ENCODE data around the gene KIF24. TPM values are rescaled to one million over a fixed set of nuclear protein-coding genes. Genes with fewer than 3 reads are reported as not detected.

The KIF24 gene
- total and polyA plus RNA-seq, 2 of the 8 experiments (the other 6 are each of a cell fraction or from before 2014, with no cell fraction given) = 2.7 to 3.9 TPM

DNA sequence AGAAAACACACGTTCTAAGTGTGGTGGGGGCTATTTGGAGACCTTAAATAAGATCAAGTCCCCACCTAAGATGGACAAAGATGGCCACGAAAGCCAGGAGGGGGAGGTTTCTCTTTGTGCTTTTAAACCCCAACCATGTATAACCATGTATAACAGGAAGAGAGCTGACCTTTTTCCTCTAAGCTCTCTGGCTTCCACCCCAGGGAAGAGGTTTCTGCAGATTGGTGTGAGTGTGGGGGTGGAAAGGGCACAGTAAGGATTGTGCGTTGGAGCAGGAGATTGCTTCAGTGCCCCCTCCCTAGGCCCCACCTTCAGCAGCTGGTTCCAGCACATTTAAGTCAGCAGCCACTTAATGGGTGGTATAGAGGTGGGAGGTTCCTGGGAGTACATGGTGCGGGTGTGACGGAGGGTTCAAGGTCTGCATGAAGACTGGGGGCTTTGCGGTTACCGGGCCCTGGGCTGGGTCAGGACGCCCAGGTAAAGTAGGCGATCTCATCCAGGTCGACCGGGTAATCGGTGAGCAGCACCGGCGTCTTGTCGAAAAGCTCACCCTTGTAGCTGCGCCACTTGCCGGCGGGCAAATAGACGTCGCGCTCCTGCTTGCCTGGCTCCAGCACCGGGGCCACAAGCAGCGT lies 41.4 kb upstream of the KIF24 start:
- no peak overlapping the region for H2BK15ac ChIP-seq (ENCODE audit: low read length)
- DNase-seq (ENCODE audit: low read depth in 1 of 2, low spot score in 2 of 2) (no peak), FAIRE-seq (no peak)
- no peak overlapping the region for H2BK120ac ChIP-seq (replicated peaks; ENCODE audit: low read depth, low read length)
- ChIA-PET POLR2A (ENCODE audit: partially characterized antibody) (interaction anchor here (0.9 kb wide), 1 partner anchor 15 kb away, joined by 3 read pairs; no protein-coding TSS in a partner anchor), CTCF (ENCODE audit: partially characterized antibody) (interaction anchor here (12.2 to 19.4 kb wide), 2 partner anchors 33 to 116 kb away, joined by 99 to 350 read pairs; no protein-coding TSS in a partner anchor)
- no peak overlapping the region for H3K23ac ChIP-seq (ENCODE audit: insufficient read length)
- H3K79me1 ChIP-seq (ENCODE audit: low read depth, low read length) = no peaks in the 10 kb centered on the region; the same call in 1 of the 2 replicates
- H2BK5ac ChIP-seq (ENCODE audit: low read depth, low read length) = no peak overlapping the region
- peaks cover 0 to 4% of the 10 kb centered on the region in 2 experiments for H4K20me1 ChIP-seq (replicated peaks in 1 of 2; ENCODE audit: control insufficient read depth in 1 of 2, insufficient read depth in 2 of 2, low read length in 2 of 2)
- H2AK5ac ChIP-seq (ENCODE audit: low read depth, low read length) = no peak overlapping the region
- H2BK12ac ChIP-seq (ENCODE audit: low read depth, low read length) = no peak overlapping the region
- peak overlapping the region; percentile 35; the same call in 1 of the 2 replicates for H4K8ac ChIP-seq (ENCODE audit: extremely low read depth, insufficient read depth, low read length)
- H3K18ac ChIP-seq (ENCODE audit: extremely low read depth, low read length) = no peak overlapping the region
- H3K9me3 ChIP-seq (ENCODE audit: insufficient read depth in 2 of 2, low read depth in 1 of 2, low read length in 1 of 2) = peaks cover 0 to 6% of the 10 kb centered on the region in 2 experiments; a peak in 2 of 4 replicates
- peaks cover 0 to 3% (median under 1%) of the 10 kb centered on the region in 4 experiments; a peak in 4 of 7 replicates for H3K4me1 ChIP-seq (replicated peaks in 1 of 4; ENCODE audit: control insufficient read depth in 3 of 4, insufficient read depth in 4 of 4, low read length in 3 of 4)
- H2BK20ac ChIP-seq (ENCODE audit: low read length) = no peak overlapping the region
- H3K4me2 ChIP-seq (ENCODE audit: insufficient read depth in 1 of 2, low read depth in 2 of 2, low read length in 2 of 2) = no peak overlapping the region
- H4K5ac ChIP-seq (ENCODE audit: insufficient read length, low read depth, low read length) = no peak overlapping the region
- H2AFZ ChIP-seq (ENCODE audit: low read length) = no peak overlapping the region
- H3K79me2 ChIP-seq (ENCODE audit: control insufficient read depth in 1 of 2, insufficient read depth in 2 of 2, low read length in 2 of 2) = no peaks in the 10 kb centered on the region
- no peaks in the 10 kb centered on the region for H3K23me2 ChIP-seq (ENCODE audit: low read depth, low read length)
- no peak overlapping the region for H3K4me3 ChIP-seq (ENCODE audit: extremely low read depth in 1 of 4, insufficient read depth in 2 of 4, low read depth in 3 of 4, low read length in 4 of 4)
- H3K56ac ChIP-seq (replicated peaks; ENCODE audit: insufficient read length, low read depth, low read length) = no peak overlapping the region
- H3K36me3 ChIP-seq (ENCODE audit: control insufficient read depth in 2 of 4, insufficient read depth in 4 of 4, low read length in 3 of 4) = peaks cover 0 to 9% (median 0%) of the 10 kb centered on the region in 4 experiments; a peak in 1 of 8 replicates
- peaks cover 0 to under 1% (median 0%) of the 10 kb centered on the region in 4 experiments; a peak in 2 of 7 replicates for H3K27me3 ChIP-seq (replicated peaks in 1 of 4; ENCODE audit: control insufficient read depth in 3 of 4, extremely low read depth in 1 of 4, insufficient read depth in 3 of 4, low read length in 3 of 4)
- no peak overlapping the region for H4K91ac ChIP-seq (replicated peaks; ENCODE audit: insufficient read length, low read length)
- H3K27ac ChIP-seq (ENCODE audit: low read depth, low read length) = no peak overlapping the region
- WGBS, 2 experiments (ENCODE audit: extremely low coverage in 1 of 2, insufficient coverage in 1 of 2, insufficient read length in 1 of 2, insufficient replicate concordance in 2 of 2, low coverage in 1 of 2, low lambda C conversion rate in 2 of 2, missing lambda C conversion rate in 1 of 2) = 95% methylated on average over 23 of the region's 23 CpGs; no CpG with 5 or more reads in 1 of the 2 experiments
- no peak overlapping the region for H3K14ac ChIP-seq (ENCODE audit: insufficient read length)
- no peak overlapping the region for H3K4ac ChIP-seq (replicated peaks; ENCODE audit: insufficient read length, low read depth, low read length)
- no peak overlapping the region for H3K9ac ChIP-seq (replicated peaks in 1 of 4; ENCODE audit: extremely low read depth in 1 of 4, low read depth in 3 of 4, low read length in 3 of 4)
- no peak for TF ChIP-seq BACH1 (IDR thresholded peaks at IDR 0.05; ENCODE audit: low read length)
- no peak for TF ChIP-seq CBX8 (IDR thresholded peaks at IDR 0.05; ENCODE audit: borderline replicate concordance, low read depth, low read length)
- no peak for TF ChIP-seq EP300 (IDR thresholded peaks at IDR 0.05; ENCODE audit: borderline replicate concordance in 1 of 2, low read depth in 2 of 2, low read length in 2 of 2)
- TF ChIP-seq RXRA (IDR thresholded peaks at IDR 0.05; ENCODE audit: insufficient read depth, low read depth, low read length) = no peak
- no peak for TF ChIP-seq MAFK (IDR thresholded peaks at IDR 0.05; ENCODE audit: low read depth, low read length)
- TF ChIP-seq EGR1 (IDR thresholded peaks at IDR 0.05; ENCODE audit: borderline replicate concordance, low read depth, low read length) = no peak
- TF ChIP-seq, protein P1, sequence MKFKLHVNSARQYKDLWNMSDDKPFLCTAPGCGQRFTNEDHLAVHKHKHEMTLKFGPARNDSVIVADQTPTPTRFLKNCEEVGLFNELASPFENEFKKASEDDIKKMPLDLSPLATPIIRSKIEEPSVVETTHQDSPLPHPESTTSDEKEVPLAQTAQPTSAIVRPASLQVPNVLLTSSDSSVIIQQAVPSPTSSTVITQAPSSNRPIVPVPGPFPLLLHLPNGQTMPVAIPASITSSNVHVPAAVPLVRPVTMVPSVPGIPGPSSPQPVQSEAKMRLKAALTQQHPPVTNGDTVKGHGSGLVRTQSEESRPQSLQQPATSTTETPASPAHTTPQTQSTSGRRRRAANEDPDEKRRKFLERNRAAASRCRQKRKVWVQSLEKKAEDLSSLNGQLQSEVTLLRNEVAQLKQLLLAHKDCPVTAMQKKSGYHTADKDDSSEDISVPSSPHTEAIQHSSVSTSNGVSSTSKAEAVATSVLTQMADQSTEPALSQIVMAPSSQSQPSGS (IDR thresholded peaks at IDR 0.05; ENCODE audit: low read length) = no peak
- no peak for TF ChIP-seq RAD21 (IDR thresholded peaks at IDR 0.05 in 1 of 2, conservative IDR thresholded peaks at IDR 0.05 in 1 of 2; ENCODE audit: low read depth in 2 of 2, low read length in 2 of 2)

Measured in H1 (cell line).